ENCODE measurements around the gene SLC25A53.

DNA sequence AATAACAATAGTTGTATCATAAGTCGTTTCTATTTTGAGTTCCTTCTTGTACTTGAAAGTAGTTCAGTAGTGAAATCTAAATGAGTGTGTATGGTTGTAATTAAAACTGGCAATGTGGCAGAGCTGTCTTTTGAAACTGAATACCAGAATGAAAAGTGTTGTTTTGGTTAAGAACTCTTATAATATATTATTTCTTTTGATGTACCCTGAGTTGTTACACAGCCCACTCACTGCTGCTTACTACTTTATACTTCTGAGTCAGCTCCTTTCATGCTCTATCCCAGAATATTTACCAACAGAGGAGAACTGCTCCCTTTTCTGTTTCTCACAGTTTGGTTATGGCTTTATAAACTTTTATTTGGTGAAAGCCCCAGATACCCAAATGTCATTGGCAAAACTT lies 38.2 kb upstream of the SLC25A53 start:
- TF ChIP-seq, protein P1, sequence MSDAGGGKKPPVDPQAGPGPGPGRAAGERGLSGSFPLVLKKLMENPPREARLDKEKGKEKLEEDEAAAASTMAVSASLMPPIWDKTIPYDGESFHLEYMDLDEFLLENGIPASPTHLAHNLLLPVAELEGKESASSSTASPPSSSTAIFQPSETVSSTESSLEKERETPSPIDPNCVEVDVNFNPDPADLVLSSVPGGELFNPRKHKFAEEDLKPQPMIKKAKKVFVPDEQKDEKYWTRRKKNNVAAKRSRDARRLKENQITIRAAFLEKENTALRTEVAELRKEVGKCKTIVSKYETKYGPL (CRISPR knock-in tag; IDR thresholded peaks at IDR 0.05): no peak
- TF ChIP-seq AFF4 (CRISPR knock-in tag; IDR thresholded peaks at IDR 0.05): no peak
- TF ChIP-seq ZFP41 (CRISPR knock-in tag; IDR thresholded peaks at IDR 0.05; ENCODE audit: borderline replicate concordance): no peak
- TF ChIP-seq TAF15 (IDR thresholded peaks at IDR 0.05; ENCODE audit: low read depth, low read length, poor library complexity, severe bottlenecking): no peak
- TF ChIP-seq, protein P2, sequence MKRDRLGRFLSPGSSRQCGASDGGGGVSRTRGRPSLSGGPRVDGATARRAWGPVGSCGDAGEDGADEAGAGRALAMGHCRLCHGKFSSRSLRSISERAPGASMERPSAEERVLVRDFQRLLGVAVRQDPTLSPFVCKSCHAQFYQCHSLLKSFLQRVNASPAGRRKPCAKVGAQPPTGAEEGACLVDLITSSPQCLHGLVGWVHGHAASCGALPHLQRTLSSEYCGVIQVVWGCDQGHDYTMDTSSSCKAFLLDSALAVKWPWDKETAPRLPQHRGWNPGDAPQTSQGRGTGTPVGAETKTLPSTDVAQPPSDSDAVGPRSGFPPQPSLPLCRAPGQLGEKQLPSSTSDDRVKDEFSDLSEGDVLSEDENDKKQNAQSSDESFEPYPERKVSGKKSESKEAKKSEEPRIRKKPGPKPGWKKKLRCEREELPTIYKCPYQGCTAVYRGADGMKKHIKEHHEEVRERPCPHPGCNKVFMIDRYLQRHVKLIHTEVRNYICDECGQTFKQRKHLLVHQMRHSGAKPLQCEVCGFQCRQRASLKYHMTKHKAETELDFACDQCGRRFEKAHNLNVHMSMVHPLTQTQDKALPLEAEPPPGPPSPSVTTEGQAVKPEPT (CRISPR knock-in tag; IDR thresholded peaks at IDR 0.05; ENCODE audit: low read depth): no peak
- no peak for TF ChIP-seq ZBTB40 (IDR thresholded peaks at IDR 0.05)
- no peak for TF ChIP-seq ZBTB40 (CRISPR knock-in tag; IDR thresholded peaks at IDR 0.05)
- TF ChIP-seq, protein P3, sequence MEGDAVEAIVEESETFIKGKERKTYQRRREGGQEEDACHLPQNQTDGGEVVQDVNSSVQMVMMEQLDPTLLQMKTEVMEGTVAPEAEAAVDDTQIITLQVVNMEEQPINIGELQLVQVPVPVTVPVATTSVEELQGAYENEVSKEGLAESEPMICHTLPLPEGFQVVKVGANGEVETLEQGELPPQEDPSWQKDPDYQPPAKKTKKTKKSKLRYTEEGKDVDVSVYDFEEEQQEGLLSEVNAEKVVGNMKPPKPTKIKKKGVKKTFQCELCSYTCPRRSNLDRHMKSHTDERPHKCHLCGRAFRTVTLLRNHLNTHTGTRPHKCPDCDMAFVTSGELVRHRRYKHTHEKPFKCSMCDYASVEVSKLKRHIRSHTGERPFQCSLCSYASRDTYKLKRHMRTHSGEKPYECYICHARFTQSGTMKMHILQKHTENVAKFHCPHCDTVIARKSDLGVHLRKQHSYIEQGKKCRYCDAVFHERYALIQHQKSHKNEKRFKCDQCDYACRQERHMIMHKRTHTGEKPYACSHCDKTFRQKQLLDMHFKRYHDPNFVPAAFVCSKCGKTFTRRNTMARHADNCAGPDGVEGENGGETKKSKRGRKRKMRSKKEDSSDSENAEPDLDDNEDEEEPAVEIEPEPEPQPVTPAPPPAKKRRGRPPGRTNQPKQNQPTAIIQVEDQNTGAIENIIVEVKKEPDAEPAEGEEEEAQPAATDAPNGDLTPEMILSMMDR (CRISPR knock-in tag; IDR thresholded peaks at IDR 0.05): no peak
- TF ChIP-seq STAG1 (CRISPR knock-in tag; IDR thresholded peaks at IDR 0.05): no peak
